ENCODE results near the gene ORC6.
"Not testable (repeated sequence)": the region's sequence is repeated elsewhere in the genome, so short reads cannot be mapped to it uniquely, and the experiment has no call there.

DNA sequence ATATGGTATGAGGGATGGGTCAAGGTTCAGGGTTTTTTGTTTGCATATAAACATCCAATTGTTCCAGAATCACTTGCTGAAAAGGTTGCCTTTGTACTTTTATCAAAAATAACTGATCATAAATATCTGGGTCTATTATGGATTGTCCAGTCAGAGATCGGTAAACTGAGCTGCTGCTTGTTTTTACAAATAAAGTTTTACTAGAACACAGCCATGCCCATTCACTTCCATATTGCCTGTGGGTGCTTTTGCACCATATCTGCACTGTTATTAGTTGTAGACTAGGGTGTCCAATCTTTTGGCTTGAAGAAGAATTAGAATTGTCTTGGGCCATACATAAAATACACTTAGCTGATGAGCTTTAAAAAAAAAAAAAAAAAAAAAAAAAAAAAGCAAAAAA is 11.5 kb upstream of the ORC6 start:
- TF ChIP-seq, protein P1, sequence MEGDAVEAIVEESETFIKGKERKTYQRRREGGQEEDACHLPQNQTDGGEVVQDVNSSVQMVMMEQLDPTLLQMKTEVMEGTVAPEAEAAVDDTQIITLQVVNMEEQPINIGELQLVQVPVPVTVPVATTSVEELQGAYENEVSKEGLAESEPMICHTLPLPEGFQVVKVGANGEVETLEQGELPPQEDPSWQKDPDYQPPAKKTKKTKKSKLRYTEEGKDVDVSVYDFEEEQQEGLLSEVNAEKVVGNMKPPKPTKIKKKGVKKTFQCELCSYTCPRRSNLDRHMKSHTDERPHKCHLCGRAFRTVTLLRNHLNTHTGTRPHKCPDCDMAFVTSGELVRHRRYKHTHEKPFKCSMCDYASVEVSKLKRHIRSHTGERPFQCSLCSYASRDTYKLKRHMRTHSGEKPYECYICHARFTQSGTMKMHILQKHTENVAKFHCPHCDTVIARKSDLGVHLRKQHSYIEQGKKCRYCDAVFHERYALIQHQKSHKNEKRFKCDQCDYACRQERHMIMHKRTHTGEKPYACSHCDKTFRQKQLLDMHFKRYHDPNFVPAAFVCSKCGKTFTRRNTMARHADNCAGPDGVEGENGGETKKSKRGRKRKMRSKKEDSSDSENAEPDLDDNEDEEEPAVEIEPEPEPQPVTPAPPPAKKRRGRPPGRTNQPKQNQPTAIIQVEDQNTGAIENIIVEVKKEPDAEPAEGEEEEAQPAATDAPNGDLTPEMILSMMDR (IDR thresholded peaks at IDR 0.05; ENCODE audit: borderline replicate concordance, extremely low read depth, low read length, poor library complexity, severe bottlenecking): not testable (repeated sequence)
- TF ChIP-seq EZH2 (IDR thresholded peaks at IDR 0.05; ENCODE audit: borderline replicate concordance, low read depth, low read length, severe bottlenecking): not testable (repeated sequence)
